PC-3 (cell line): Measurements from ENCODE around the gene CARD10. TPM values are rescaled to one million over a fixed set of nuclear protein-coding genes. Genes with fewer than 3 reads are reported as not detected.

Experiments
- ATAC-seq: fragments of 200-7000 bp; cut with Tn5 transposase; 2 replicates; pipeline ENCODE4 v1.9.1; 2020; ENCODE audit warnings: mild to moderate bottlenecking, moderate library complexity
- BruUV-seq: library from RNA; stranded (reverse); fragments of 400-500 nt; replicated peaks from 2 replicates; lab custom pipeline; 2021; lab: Mats Ljungman, UMichigan
- CTCF ChIA-PET: fragments of 300-600 bp; sonication (Branson Sonifier 250); formaldehyde crosslinking; loops from one replicate; lab custom pipeline; 2022; ENCODE audit warnings: antibody characterized with exemption; lab: Charles Lee
- POLR2A ChIA-PET: fragments of 300-600 bp; sonication (Branson Sonifier 250); formaldehyde crosslinking; loops from one replicate; lab custom pipeline; 2022; ENCODE audit warnings: antibody characterized with exemption; ENCODE audit not compliant: unreplicated experiment; lab: Charles Lee
- DNase-seq: peaks from one replicate; pipeline ENCODE4 v3.0.0-alpha.2; 2015
- H2AFZ ChIP-seq: fragments of 300-600 bp; sonication (generic); 2 replicates; pipeline ENCODE4 v1.6.0; 2016; ENCODE audit warnings: antibody characterized with exemption, low read length
- H3F3A ChIP-seq: fragments of 300-600 bp; sonication (generic); one replicate; pipeline ENCODE4 v1.6.0; 2017; ENCODE audit warnings: antibody characterized with exemption, low read length, control low read depth, mild to moderate bottlenecking; ENCODE audit not compliant: unreplicated experiment
- H3K27ac ChIP-seq: fragments of 300-600 bp; sonication (generic); 2 replicates; pipeline ENCODE4 v1.5.1; 2016; ENCODE audit warnings: mild to moderate bottlenecking, low read length
- H3K27me3 ChIP-seq: fragments of 300-600 bp; sonication (generic); 2 replicates; pipeline ENCODE4 v1.6.1; 2016; ENCODE audit warnings: low read length, mixed read lengths
- H3K36me3 ChIP-seq: fragments of 300-600 bp; sonication (generic); 2 replicates; pipeline ENCODE4 v1.6.1; 2016; ENCODE audit warnings: low read depth, mixed run types, low read length, mixed read lengths
- H3K4me1 ChIP-seq: fragments of 300-600 bp; sonication (generic); 2 replicates; pipeline ENCODE4 v1.5.1; 2016; ENCODE audit warnings: low read length; ENCODE audit not compliant: insufficient read depth
- H3K4me2 ChIP-seq: fragments of 300-600 bp; sonication (generic); 2 replicates; pipeline ENCODE4 v1.6.0; 2016; ENCODE audit warnings: low read length
- H3K4me3 ChIP-seq: fragments of 300-600 bp; sonication (generic); 2 replicates; pipeline ENCODE4 v1.5.1; 2016; ENCODE audit warnings: mild to moderate bottlenecking, low read length, mixed read lengths
- H3K79me2 ChIP-seq: fragments of 300-600 bp; sonication (generic); 2 replicates; pipeline ENCODE4 v1.6.1; 2017; ENCODE audit warnings: low read length, mixed read lengths
- H3K9ac ChIP-seq: fragments of 300-600 bp; sonication (generic); 2 replicates; pipeline ENCODE4 v1.6.0; 2016; ENCODE audit warnings: mild to moderate bottlenecking, low read length
- H3K9me2 ChIP-seq: fragments of 300-600 bp; sonication (generic); replicated peaks from 2 replicates; pipeline ENCODE4 v1.6.1; 2016; ENCODE audit warnings: mixed run types, low read length, mixed read lengths
- H3K9me3 ChIP-seq: fragments of 300-600 bp; sonication (generic); 2 replicates; pipeline ENCODE4 v1.6.1; 2016; ENCODE audit warnings: low read length, mixed read lengths
- H4K20me1 ChIP-seq: fragments of 300-600 bp; sonication (generic); 2 replicates; pipeline ENCODE4 v1.6.1; 2016; ENCODE audit warnings: low read length, mixed read lengths
- CTCF ChIP-seq: fragments of 300-600 bp; sonication (generic); conservative IDR thresholded peaks from 2 replicates; pipeline ENCODE4 v1.5.1; 2017; ENCODE audit warnings: antibody characterized with exemption, low read depth, mild to moderate bottlenecking, low read length
- EZH2 ChIP-seq: fragments of 300-600 bp; sonication (generic); IDR thresholded peaks from one replicate; pipeline ENCODE4 v1.6.1; 2017; ENCODE audit warnings: antibody characterized with exemption, mild to moderate bottlenecking, low read length; ENCODE audit not compliant: unreplicated experiment
- EZH2phosphoT487 ChIP-seq: fragments of 300-600 bp; sonication (generic); IDR thresholded peaks from 2 replicates; pipeline ENCODE4 v1.6.1; 2018; ENCODE audit warnings: mild to moderate bottlenecking, antibody characterized with exemption, low read length, borderline replicate concordance
- intact Hi-C: fragments of 100-400 bp; cut with micrococcal nuclease; formaldehyde crosslinking; loops from 2 replicates; pipeline ENCODE4 v1.9.0; 2023
- total RNA-seq: library from RNA; depleted of rRNA; stranded (reverse); fragments of >200 nt; gene quantifications from 2 replicates; pipeline ENCODE4 v1.2.3, GENCODE V29; 2014

CARD10 gene
- total RNA-seq, 1 experiment from 2014 or later, result 20.7 TPM

- Histone ChIP-seq H3K9ac (no peak within 1 kb of the TSS), H3K4me2 (peak within 1 kb of the TSS; percentile 53), H3K4me3 (no peak within 1 kb of the TSS; the same call in 1 of the 2 replicates), H2AFZ (no peak within 1 kb of the TSS), H3K4me1 (peaks cover 3% of the 10 kb centered on the region; the same call in 1 of the 2 replicates), H3K27me3 (no peaks in the 10 kb centered on the region), H3F3A (no peaks in the 10 kb centered on the region), H3K9me2 (no peaks in the 10 kb centered on the region), H4K20me1 (no peaks in the 10 kb centered on the region), H3K27ac (no peak within 1 kb of the TSS), H3K9me3 (no peaks in the 10 kb centered on the region), H3K36me3 (no peaks in the 10 kb centered on the region), H3K79me2 (no peaks in the 10 kb centered on the region)
- ChIA-PET POLR2A (no interaction called here), CTCF (interaction anchor here (0.6 to 0.8 kb wide), 2 partner anchors 14 to 26 kb away, joined by 3 to 8 read pairs; no protein-coding TSS in a partner anchor)
- TF ChIP-seq CTCF, result no peak
- TF ChIP-seq EZH2phosphoT487, result no peak
- TF ChIP-seq EZH2, result no peak
- no TSS peak for BruUV-seq
- peak; percentile 88 for ATAC-seq
- DNase-seq, result peak; percentile 55
- intact Hi-C loops, result no loop called here
Observed at GRCh38 chr22:37486224-37486845, 32.9 kb downstream of the CARD10 start, which contains the start of gene MFNG. Gene MFNG, minus strand, starts transcription at chr22:37486384. Its CDS starts 207 bp downstream, at chr22:37486177.

GRCh38 chr22:37485395-37486223, 33.6 kb downstream of the CARD10 start:
- Histone ChIP-seq H3K9ac (no peak overlapping the region), H4K20me1 (no peaks in the 10 kb centered on the region), H3K4me3 (no peak overlapping the region), H3K27ac (no peak overlapping the region), H3K4me2 (peak overlapping the region; percentile 53), H3K9me2 (no peaks in the 10 kb centered on the region), H3K79me2 (no peaks in the 10 kb centered on the region), H3F3A (no peaks in the 10 kb centered on the region), H3K27me3 (no peaks in the 10 kb centered on the region), H3K4me1 (peaks cover 3% of the 10 kb centered on the region; the same call in 1 of the 2 replicates), H3K36me3 (no peaks in the 10 kb centered on the region), H2AFZ (no peak overlapping the region), H3K9me3 (no peaks in the 10 kb centered on the region)
- DNase-seq, result no peak
- ChIA-PET CTCF (interaction anchor here (0.6 kb wide), 1 partner anchor 27 kb away, joined by 8 read pairs; no protein-coding TSS in a partner anchor), POLR2A (no interaction called here)
- intact Hi-C loops, result no loop called here
- BruUV-seq, result no TSS peak
- TF ChIP-seq CTCF, result no peak
- TF ChIP-seq EZH2phosphoT487, result no peak
- TF ChIP-seq EZH2, result no peak
- no peak for ATAC-seq
